NCI-H1105 treated with DMSO at 0.1 percent for 48 hours (cell line): ENCODE measurements around the gene ICAM4.

Experiments used
- DNase-seq: peaks from one replicate; lab custom pipeline; 2025; lab: John Stamatoyannopoulos, UW

ICAM4 gene

GRCh38 chr19:10291554-10292205 is 4.9 kb downstream of the ICAM4 start:
- DNase-seq, result no peak

GRCh38 chr19:10292206-10292788 is 5.5 kb downstream of the ICAM4 start:
- no peak for DNase-seq

- DNase-seq, result no peak
Measured at GRCh38 chr19:10292789-10293636, 6.3 kb downstream of the ICAM4 start.

- DNase-seq, result no peak
Measured at GRCh38 chr19:10293637-10294367, 7.0 kb downstream of the ICAM4 start.

GRCh38 chr19:10294368-10294697 is 7.6 kb downstream of the ICAM4 start:
- DNase-seq, result no peak

GRCh38 chr19:10295305-10295846 is 8.6 kb downstream of the ICAM4 start:
- DNase-seq, result peak; percentile 6

- no peak for DNase-seq
Measured at GRCh38 chr19:10295847-10296591, 9.3 kb downstream of the ICAM4 start.

- DNase-seq, result no peak
Measured at GRCh38 chr19:10299545-10300458, 13.0 kb downstream of the ICAM4 start.

- no peak for DNase-seq
Measured at GRCh38 chr19:10305139-10305806, 18.5 kb downstream of the ICAM4 start.

- no peak for DNase-seq
Measured at GRCh38 chr19:10306327-10306726, 19.6 kb downstream of the ICAM4 start.

- DNase-seq, result no peak
Measured at GRCh38 chr19:10309423-10309822, 22.7 kb downstream of the ICAM4 start, which contains the start of gene ZGLP1. Gene ZGLP1 (minus strand): TSS chr19:10309815.

GRCh38 chr19:10315335-10316214 is 28.8 kb downstream of the ICAM4 start, which contains the start of gene FDX2:
Gene FDX2 (minus strand): TSS chr19:10316015. CDS start chr19:10315996, 19 bp downstream.
- DNase-seq, result peak; percentile 93

GRCh38 chr19:10316229-10317044 is 29.7 kb downstream of the ICAM4 start:
- DNase-seq, result no peak

GRCh38 chr19:10317045-10317856 is 30.5 kb downstream of the ICAM4 start:
- DNase-seq, result no peak

- no peak for DNase-seq
Measured at GRCh38 chr19:10317857-10318462, 31.2 kb downstream of the ICAM4 start.
